K562 (cell line): ENCODE results near the gene MIEN1. TPM values are rescaled to one million over a fixed set of nuclear protein-coding genes. Genes with fewer than 3 reads are reported as not detected.

ENCODE experiments used
- CSDE1 ChIP-seq, 2 experiments: fragments of 450-650 bp; IDR thresholded peaks; 2 replicates each; pipeline ENCODE4 v1.6.1; 2016; ENCODE audit warnings: mild to moderate bottlenecking in 1 of 2
- DMBX1 ChIP-seq: fragments of 250-450 bp; sonication (Bioruptor Pico); IDR thresholded peaks from 2 replicates; pipeline ENCODE4 v1.8.0; 2022; ENCODE audit warnings: inconsistent platforms, mild to moderate bottlenecking, moderate library complexity, borderline replicate concordance
- FOSL1 ChIP-seq: fragments of 200-800 bp; sonication (Bioruptor generic); conservative IDR thresholded peaks from 2 replicates; pipeline ENCODE4 v1.6.1; 2016; ENCODE audit warnings: missing genetic modification characterization, missing compliant biosample characterization
- HMBOX1 ChIP-seq: sonication (generic); IDR thresholded peaks from 2 replicates; pipeline ENCODE4 v1.6.1; 2016
- ILK ChIP-seq: fragments of 450-650 bp; IDR thresholded peaks from 2 replicates; pipeline ENCODE4 v1.6.1; 2016; ENCODE audit warnings: missing genetic modification characterization, low read depth, mild to moderate bottlenecking, missing compliant biosample characterization, moderate library complexity, borderline replicate concordance
- MCM2 ChIP-seq: fragments of 450-650 bp; IDR thresholded peaks from 2 replicates; pipeline ENCODE4 v1.6.1; 2017; ENCODE audit warnings: low read depth, mild to moderate bottlenecking
- MXI1 ChIP-seq: IDR thresholded peaks from 2 replicates; pipeline ENCODE4 v1.6.1; 2011; ENCODE audit warnings: low read depth, mild to moderate bottlenecking, improper control_type of control experiment, low read length
- MYNN ChIP-seq, 2 experiments: sonication (generic); formaldehyde crosslinking in 1 of 2; IDR thresholded peaks; 2 replicates each; pipeline versions ENCODE4 v1.5.0 to v1.6.1; 2016 to 2020; ENCODE audit warnings: antibody characterized with exemption in 1 of 2, missing genetic modification reagents in 1 of 2
- NFIC ChIP-seq: fragments of 450-650 bp; IDR thresholded peaks from 2 replicates; pipeline ENCODE4 v1.6.1; 2017; ENCODE audit warnings: mild to moderate bottlenecking, inconsistent platforms
- NR2F6 ChIP-seq: fragments of 450-650 bp; formaldehyde crosslinking; IDR thresholded peaks from 2 replicates; pipeline ENCODE4 v1.4.0; 2020; ENCODE audit warnings: mild to moderate bottlenecking
- SMARCC2 ChIP-seq: fragments of 450-650 bp; IDR thresholded peaks from 2 replicates; pipeline ENCODE4 v1.6.1; 2017; ENCODE audit warnings: antibody characterized with exemption, moderate library complexity, mild to moderate bottlenecking, low read depth
- SOX6 ChIP-seq: fragments of 450-650 bp; IDR thresholded peaks from 2 replicates; pipeline ENCODE4 v1.6.1; 2014; ENCODE audit warnings: mild to moderate bottlenecking
- U2AF1 ChIP-seq: fragments of 200-400 bp; formaldehyde crosslinking; optimal IDR thresholded peaks from 2 replicates; pipeline ENCODE3; 2017; ENCODE audit warnings: mild to moderate bottlenecking, low read depth, low read length, moderate library complexity
- VEZF1 ChIP-seq: fragments of 200-800 bp; sonication (Bioruptor generic); IDR thresholded peaks from 2 replicates; pipeline ENCODE4 v1.6.1; 2017; ENCODE audit warnings: missing genetic modification characterization, missing compliant biosample characterization
- ZBED1 ChIP-seq: IDR thresholded peaks from 2 replicates; pipeline ENCODE4 v1.6.1; 2014
- ZFP1 ChIP-seq: fragments of 450-650 bp; formaldehyde crosslinking; IDR thresholded peaks from 2 replicates; pipeline ENCODE4 v1.4.0; 2020; ENCODE audit warnings: mild to moderate bottlenecking, mixed read lengths
- ZNF197 ChIP-seq: fragments of 200-800 bp; sonication (Bioruptor generic); IDR thresholded peaks from 2 replicates; pipeline ENCODE4 v1.6.1; 2016; ENCODE audit warnings: low read depth, missing genetic modification characterization, missing compliant biosample characterization
- polyA plus RNA-seq, 8 experiments: library from polyadenylated mRNA; depleted of rRNA in 4 of 8; stranded (reverse) in 5 of 8; unstranded in 3 of 8; fragments of >200 nt; fragmentation: Nextera tagmentation in 2 of 8; fragmentation: Illumina TruSeq in 1 of 8; extraction: Ambion mirVana in 2 of 8; extraction: Trizol in 1 of 8; gene quantifications; 2 replicates each; pipeline versions ENCODE4 v1.2.1 to v1.2.3, GENCODE V29; 2011 to 2014; ENCODE audit warnings: inconsistent platforms in 1 of 8, missing spikeins in 1 of 8
- total RNA-seq, 7 experiments: library from RNA; depleted of rRNA in 6 of 7; stranded (reverse); fragments of >200 nt in 6 of 7; fragmentation: Illumina TruSeq in 2 of 7; extraction: Trizol in 2 of 7; gene quantifications; 2 replicates each; pipeline versions ENCODE4 v1.2.1 to v1.2.3, GENCODE V29; 2011 to 2021; ENCODE audit warnings: low replicate concordance in 1 of 7
- TF ChIP-seq, protein P1 (sequence below): fragments of 450-650 bp; IDR thresholded peaks from 2 replicates; pipeline ENCODE4 v1.6.1; 2016; ENCODE audit warnings: borderline replicate concordance
- TF ChIP-seq, protein P2 (sequence below): fragments of 250-450 bp; sonication (Bioruptor Pico); IDR thresholded peaks from 2 replicates; pipeline ENCODE4 v1.4.0; 2020; ENCODE audit warnings: borderline replicate concordance
- TF ChIP-seq, protein P3 (sequence below): fragments of 250-450 bp; sonication (Bioruptor Pico); IDR thresholded peaks from 2 replicates; pipeline ENCODE4 v1.8.0; 2022; ENCODE audit warnings: inconsistent platforms

MIEN1 gene
- total and polyA plus RNA-seq, 9 of the 15 experiments (the other 6 are each of a cell fraction or from before 2014, with no cell fraction given): 61.3 to 142 (median 78.9) TPM

DNA sequence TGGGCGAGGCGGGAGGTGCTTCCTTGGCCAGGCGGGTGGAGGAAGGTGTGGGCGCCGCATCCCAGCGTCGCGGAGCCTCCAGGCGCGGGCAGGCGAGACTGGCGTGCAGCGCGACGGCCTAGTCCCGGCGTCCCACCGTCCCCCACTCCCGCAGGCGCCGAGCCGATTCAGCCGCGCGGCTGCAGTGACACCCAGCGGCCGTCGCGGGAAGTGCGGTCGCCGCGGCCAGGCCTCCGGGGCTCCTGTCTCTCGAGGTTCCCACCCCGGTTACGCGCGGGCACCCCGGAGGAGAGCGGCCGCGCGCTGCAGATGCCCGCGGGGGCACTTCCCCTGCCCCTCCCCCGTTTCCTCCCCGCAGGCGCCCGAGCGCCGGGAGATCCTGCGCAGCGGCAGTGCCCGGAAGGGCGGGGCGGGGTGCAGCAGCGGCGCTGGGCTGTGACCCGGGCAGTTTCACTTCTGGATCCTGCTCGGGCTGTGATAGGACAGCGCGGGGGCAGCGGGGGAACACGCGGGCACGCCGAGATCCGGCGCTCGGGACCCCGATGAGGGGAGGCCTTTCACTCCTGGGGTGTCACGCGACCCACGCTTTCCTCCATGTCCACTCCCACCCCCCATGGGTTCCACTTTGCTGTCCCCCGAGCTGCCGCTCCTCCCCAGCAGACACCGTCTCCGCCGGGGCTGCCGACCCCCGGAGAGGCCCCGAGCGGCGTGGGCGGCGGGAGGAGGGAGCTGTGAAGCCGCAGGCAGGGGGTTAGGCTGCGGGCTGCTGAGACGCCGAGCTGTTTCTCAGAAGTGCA, 24.0 kb upstream of the MIEN1 start (continued):
- TF ChIP-seq ILK (tag) (no peak), MYNN (IDR thresholded peaks at IDR 0.05) (no peak), MYNN (CRISPR knock-in tag; IDR thresholded peaks at IDR 0.05) (no peak), SMARCC2 (no peak), VEZF1 (CRISPR knock-in tag) (peak; percentile 94), ZFP1 (no peak), NFIC (no peak; the same call in 1 of the 2 replicates), DMBX1 (CRISPR knock-in tag) (no peak), MCM2 (no peak), MXI1 (no peak), U2AF1 (peak; percentile 67), CSDE1 (IDR thresholded peaks at IDR 0.05) (no peak), ZNF197 (CRISPR knock-in tag) (no peak), SOX6 (0 out of 2 replicates have a peak, but pooled peaks have one; percentile 9), FOSL1 (tag) (no peak), HMBOX1 (no peak), ZBED1 (0 out of 2 replicates have a peak, but pooled peaks have one; percentile 44), NR2F6 (CRISPR knock-in tag) (no peak)
- TF ChIP-seq, protein P1, sequence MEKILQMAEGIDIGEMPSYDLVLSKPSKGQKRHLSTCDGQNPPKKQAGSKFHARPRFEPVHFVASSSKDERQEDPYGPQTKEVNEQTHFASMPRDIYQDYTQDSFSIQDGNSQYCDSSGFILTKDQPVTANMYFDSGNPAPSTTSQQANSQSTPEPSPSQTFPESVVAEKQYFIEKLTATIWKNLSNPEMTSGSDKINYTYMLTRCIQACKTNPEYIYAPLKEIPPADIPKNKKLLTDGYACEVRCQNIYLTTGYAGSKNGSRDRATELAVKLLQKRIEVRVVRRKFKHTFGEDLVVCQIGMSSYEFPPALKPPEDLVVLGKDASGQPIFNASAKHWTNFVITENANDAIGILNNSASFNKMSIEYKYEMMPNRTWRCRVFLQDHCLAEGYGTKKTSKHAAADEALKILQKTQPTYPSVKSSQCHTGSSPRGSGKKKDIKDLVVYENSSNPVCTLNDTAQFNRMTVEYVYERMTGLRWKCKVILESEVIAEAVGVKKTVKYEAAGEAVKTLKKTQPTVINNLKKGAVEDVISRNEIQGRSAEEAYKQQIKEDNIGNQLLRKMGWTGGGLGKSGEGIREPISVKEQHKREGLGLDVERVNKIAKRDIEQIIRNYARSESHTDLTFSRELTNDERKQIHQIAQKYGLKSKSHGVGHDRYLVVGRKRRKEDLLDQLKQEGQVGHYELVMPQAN: no peak
- TF ChIP-seq, protein P2, sequence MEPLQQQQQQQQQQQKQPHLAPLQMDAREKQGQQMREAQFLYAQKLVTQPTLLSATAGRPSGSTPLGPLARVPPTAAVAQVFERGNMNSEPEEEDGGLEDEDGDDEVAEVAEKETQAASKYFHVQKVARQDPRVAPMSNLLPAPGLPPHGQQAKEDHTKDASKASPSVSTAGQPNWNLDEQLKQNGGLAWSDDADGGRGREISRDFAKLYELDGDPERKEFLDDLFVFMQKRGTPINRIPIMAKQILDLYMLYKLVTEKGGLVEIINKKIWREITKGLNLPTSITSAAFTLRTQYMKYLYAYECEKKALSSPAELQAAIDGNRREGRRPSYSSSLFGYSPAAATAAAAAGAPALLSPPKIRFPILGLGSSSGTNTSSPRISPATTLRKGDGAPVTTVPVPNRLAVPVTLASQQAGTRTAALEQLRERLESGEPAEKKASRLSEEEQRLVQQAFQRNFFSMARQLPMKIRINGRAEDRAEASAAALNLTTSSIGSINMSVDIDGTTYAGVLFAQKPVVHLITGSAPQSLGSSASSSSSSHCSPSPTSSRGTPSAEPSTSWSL (CRISPR knock-in tag): peak; percentile 73; the same call in 1 of the 2 replicates
- TF ChIP-seq, protein P3, sequence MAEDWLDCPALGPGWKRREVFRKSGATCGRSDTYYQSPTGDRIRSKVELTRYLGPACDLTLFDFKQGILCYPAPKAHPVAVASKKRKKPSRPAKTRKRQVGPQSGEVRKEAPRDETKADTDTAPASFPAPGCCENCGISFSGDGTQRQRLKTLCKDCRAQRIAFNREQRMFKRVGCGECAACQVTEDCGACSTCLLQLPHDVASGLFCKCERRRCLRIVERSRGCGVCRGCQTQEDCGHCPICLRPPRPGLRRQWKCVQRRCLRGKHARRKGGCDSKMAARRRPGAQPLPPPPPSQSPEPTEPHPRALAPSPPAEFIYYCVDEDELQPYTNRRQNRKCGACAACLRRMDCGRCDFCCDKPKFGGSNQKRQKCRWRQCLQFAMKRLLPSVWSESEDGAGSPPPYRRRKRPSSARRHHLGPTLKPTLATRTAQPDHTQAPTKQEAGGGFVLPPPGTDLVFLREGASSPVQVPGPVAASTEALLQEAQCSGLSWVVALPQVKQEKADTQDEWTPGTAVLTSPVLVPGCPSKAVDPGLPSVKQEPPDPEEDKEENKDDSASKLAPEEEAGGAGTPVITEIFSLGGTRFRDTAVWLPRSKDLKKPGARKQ: no peak
